Naive thymus-derived CD4-positive, alpha-beta T cell (primary cell): ENCODE results near the gene GRIK1. TPM values are rescaled to one million over a fixed set of nuclear protein-coding genes. Genes with fewer than 3 reads are reported as not detected.

Experiments
- ATAC-seq: fragments of 150-1000 bp; cut with Tn5 transposase; 2 replicates; pipeline ENCODE4 v1.10.0; 2021; ENCODE audit warnings: mild to moderate bottlenecking, moderate library complexity
- CTCF ChIA-PET: fragments of 350-600 bp; sonication (Branson Sonifier 250); formaldehyde crosslinking; loops from one replicate; lab custom pipeline; 2021; ENCODE audit warnings: antibody characterized with exemption; lab: Charles Lee
- POLR2A ChIA-PET: fragments of 350-600 bp; sonication (Branson Sonifier 250); formaldehyde crosslinking; loops from one replicate; lab custom pipeline; 2021; ENCODE audit warnings: antibody characterized with exemption, inconsistent platforms; lab: Charles Lee
- DNase-seq, 9 donors: peaks; one replicate each; pipeline versions ENCODE4 v3.0.0 to v3.0.0-alpha.2; 2020 to 2022; ENCODE audit warnings: mixed read lengths in 1 of 9
- H3K27ac ChIP-seq: one replicate; pipeline ENCODE4 v1.7.0; 2013; ENCODE audit warnings: mild to moderate bottlenecking, low read depth, low read length, moderate library complexity
- H3K27me3 ChIP-seq, 2 donors: one replicate each; pipeline ENCODE4 v1.7.0; 2013; ENCODE audit warnings: low read length in 2 of 2, mild to moderate bottlenecking in 2 of 2, moderate library complexity in 2 of 2; ENCODE audit not compliant: control insufficient read depth in 2 of 2, insufficient read depth in 2 of 2
- H3K36me3 ChIP-seq, 3 experiments: 1 replicate in 2 of 3; 2 replicates in 1 of 3; pipeline ENCODE4 v1.7.0; 2013; ENCODE audit warnings: low read length in 3 of 3, mild to moderate bottlenecking in 3 of 3, moderate library complexity in 1 of 3; ENCODE audit not compliant: insufficient read depth in 3 of 3, control insufficient read depth in 2 of 3
- H3K4me1 ChIP-seq, 2 donors: one replicate each; pipeline ENCODE4 v1.7.0; 2013; ENCODE audit warnings: low read length in 2 of 2, mild to moderate bottlenecking in 2 of 2, moderate library complexity in 1 of 2; ENCODE audit not compliant: control insufficient read depth in 2 of 2, insufficient read depth in 2 of 2
- H3K4me3 ChIP-seq: 2 replicates; pipeline ENCODE4 v1.7.0; 2013; ENCODE audit warnings: mild to moderate bottlenecking, low read length
- H3K9me3 ChIP-seq, 3 experiments: 1 replicate in 2 of 3; 2 replicates in 1 of 3; pipeline ENCODE4 v1.7.0; 2013; ENCODE audit warnings: low read length in 3 of 3; ENCODE audit not compliant: control insufficient read depth in 2 of 3
- H3K27ac Mint-ChIP-seq, 9 donors: one replicate each; pipeline ENCODE4 v1.8.0; 2020 to 2022; ENCODE audit warnings: mixed read lengths in 9 of 9, mild to moderate bottlenecking in 8 of 9, moderate library complexity in 5 of 9, inconsistent platforms in 2 of 9
- H3K27me3 Mint-ChIP-seq, 5 donors: one replicate each; pipeline ENCODE4 v1.8.0; 2021 to 2022; ENCODE audit warnings: mixed read lengths in 5 of 5, mild to moderate bottlenecking in 1 of 5
- H3K36me3 Mint-ChIP-seq, 5 donors: one replicate each; pipeline ENCODE4 v1.8.0; 2020 to 2022; ENCODE audit warnings: mixed read lengths in 5 of 5, mild to moderate bottlenecking in 3 of 5, inconsistent platforms in 1 of 5
- H3K4me1 Mint-ChIP-seq, 7 donors: one replicate each; pipeline ENCODE4 v1.8.0; 2020 to 2022; ENCODE audit warnings: mixed read lengths in 7 of 7, mild to moderate bottlenecking in 3 of 7, inconsistent platforms in 1 of 7
- H3K4me3 Mint-ChIP-seq, 10 donors: one replicate each; pipeline ENCODE4 v1.8.0; 2020 to 2022; ENCODE audit warnings: mild to moderate bottlenecking in 10 of 10, mixed read lengths in 10 of 10, moderate library complexity in 6 of 10, inconsistent platforms in 2 of 10
- H3K9me3 Mint-ChIP-seq, 11 donors: one replicate each; pipeline ENCODE4 v1.8.0; 2020 to 2022; ENCODE audit warnings: mixed read lengths in 11 of 11, mild to moderate bottlenecking in 4 of 11, inconsistent platforms in 1 of 11, moderate library complexity in 1 of 11
- intact Hi-C, 2 donors: fragments of 100-400 bp; cut with micrococcal nuclease; formaldehyde crosslinking; loops; one replicate each; pipeline ENCODE4 v1.15.1; 2023
- polyA plus RNA-seq, 2 donors: library from polyadenylated mRNA; unstranded; fragments of 300-500 nt; fragmentation: Illumina TruSeq; gene quantifications; one replicate each; pipeline ENCODE4 v1.2.3, GENCODE V29; 2021
- total RNA-seq, 6 experiments: library from RNA in 5 of 6; stranded (reverse) in 5 of 6; gene quantifications; 1 replicate in 5 of 6; 2 replicates in 1 of 6; pipeline ENCODE4 v1.2.3 and lab custom pipeline; 2021 to 2026

Gene GRIK1
- total and polyA plus RNA-seq, 7 experiments from 2014 or later: 0.10 TPM; not detected in 6

DNA sequence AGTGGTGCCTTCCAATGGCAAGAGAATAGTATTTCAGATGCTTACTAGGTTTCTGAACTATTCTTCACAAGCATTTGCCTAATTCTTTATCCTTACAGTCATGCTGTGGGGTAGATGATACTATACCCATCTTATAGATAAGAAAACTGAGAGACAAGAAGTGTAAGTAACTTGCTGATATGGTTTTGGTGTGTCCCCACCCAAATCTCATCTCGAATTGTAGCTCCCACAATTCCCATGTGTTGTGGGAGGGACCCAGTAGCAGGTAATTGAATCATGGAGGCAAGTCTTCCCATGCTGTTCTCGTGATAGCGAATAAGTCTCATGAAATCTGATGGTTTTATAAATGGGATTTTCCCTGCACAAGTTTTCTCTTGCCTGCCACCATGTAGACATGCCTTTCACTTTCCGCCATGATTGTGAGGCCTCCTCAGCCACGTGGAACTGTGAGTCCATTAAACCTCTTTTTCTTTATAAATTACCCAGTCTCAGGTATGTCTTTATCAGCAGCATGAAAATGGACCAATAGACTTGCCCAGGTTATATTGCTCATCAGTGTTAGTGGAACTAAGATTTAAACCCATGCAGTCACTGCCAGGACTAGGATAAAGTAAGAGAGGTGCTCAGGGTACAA lies 298.7 kb downstream of the GRIK1 start:
- ChIA-PET POLR2A (no interaction called here), CTCF (no interaction called here)
- ATAC-seq: no peak
- Mint-ChIP-seq H3K9me3 (peaks cover 0 to 2% (median 0%) of the 10 kb centered on the region in 11 donors), H3K4me3 (no peak overlapping the region), H3K4me1 (peaks cover 0 to 5% (median 0%) of the 10 kb centered on the region in 7 donors), H3K27ac (no peak overlapping the region), H3K27me3 (no peaks in the 10 kb centered on the region), H3K36me3 (no peaks in the 10 kb centered on the region)
- no peaks in the 10 kb centered on the region for H3K27me3 ChIP-seq
- H3K36me3 ChIP-seq: no peaks in the 10 kb centered on the region
- H3K4me3 ChIP-seq: no peak overlapping the region
- no peak for DNase-seq
- H3K27ac ChIP-seq: no peak overlapping the region
- no peaks in the 10 kb centered on the region for H3K9me3 ChIP-seq
- intact Hi-C loops: no loop called here
- H3K4me1 ChIP-seq: no peaks in the 10 kb centered on the region

DNA sequence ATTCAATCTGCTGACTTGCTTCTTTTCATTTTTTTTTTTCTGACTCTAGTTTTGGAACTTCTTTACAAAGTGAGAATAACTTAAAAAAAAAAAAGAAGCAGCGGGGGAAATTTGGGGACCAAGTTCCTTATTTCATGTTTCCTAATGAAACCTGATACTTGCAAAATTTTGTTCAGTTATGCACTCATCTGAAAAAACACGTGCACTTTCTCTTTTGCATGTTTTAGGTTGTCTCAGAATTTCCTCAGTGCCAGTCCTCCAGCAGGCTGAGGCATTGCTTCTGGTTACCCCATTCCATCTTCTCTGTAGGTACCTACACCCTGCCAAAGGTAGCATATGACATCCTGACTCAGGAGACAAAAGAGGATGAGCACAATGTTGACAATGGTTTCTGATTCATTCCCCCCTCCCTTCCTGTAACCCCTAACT lies 299.7 kb downstream of the GRIK1 start:
- no peaks in the 10 kb centered on the region for H3K27me3 Mint-ChIP-seq
- no peak overlapping the region for H3K27ac Mint-ChIP-seq
- DNase-seq (no peak), ATAC-seq (peak; percentile 67)
- Histone ChIP-seq H3K9me3 (no peaks in the 10 kb centered on the region), H3K36me3 (no peaks in the 10 kb centered on the region), H3K4me3 (no peak overlapping the region), H3K27ac (no peak overlapping the region), H3K27me3 (no peaks in the 10 kb centered on the region), H3K4me1 (no peaks in the 10 kb centered on the region)
- no peaks in the 10 kb centered on the region for H3K36me3 Mint-ChIP-seq
- CTCF ChIA-PET: no interaction called here
- H3K9me3 Mint-ChIP-seq: peaks cover 0 to 2% (median 0%) of the 10 kb centered on the region in 11 donors
- POLR2A ChIA-PET: no interaction called here
- H3K4me1 Mint-ChIP-seq: peaks cover 0 to 5% (median 0%) of the 10 kb centered on the region in 7 donors
- H3K4me3 Mint-ChIP-seq: no peak overlapping the region
- intact Hi-C loops: no loop called here

DNA sequence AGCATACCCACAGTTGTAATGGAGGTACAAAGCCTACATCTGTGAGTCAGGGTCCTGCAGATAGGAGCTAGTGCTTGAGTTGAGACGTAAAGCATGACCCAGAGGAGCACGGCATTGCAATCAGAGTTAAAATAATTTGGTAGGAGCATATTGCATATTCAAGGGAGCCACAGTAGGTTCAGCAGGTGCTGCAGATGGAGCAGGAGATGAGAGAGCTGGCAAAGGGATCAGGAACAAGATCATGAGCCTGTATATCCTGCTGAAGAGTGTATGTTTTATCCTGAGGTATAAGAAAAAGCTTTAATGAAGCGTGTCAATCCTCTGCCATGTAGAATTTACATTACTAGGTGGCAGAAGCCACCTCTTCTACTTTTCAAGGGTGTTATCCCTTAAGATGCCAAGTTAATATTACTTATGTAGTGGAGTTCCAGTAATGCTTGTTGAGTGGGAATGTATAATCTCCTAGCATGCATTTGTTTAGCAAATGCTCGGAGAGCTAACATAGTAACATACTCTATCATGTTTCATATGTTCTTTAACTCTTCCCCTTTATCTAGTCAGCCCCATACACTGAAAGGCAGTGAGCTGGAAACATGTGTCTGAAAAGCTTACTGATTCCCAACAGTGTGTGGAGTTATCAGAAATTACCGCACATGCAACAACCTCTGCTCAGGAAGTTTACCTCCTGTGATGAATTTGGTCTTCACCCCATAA lies 300.3 kb downstream of the GRIK1 start:
- Mint-ChIP-seq H3K27ac (no peak overlapping the region), H3K4me1 (peaks cover 0 to 5% (median 0%) of the 10 kb centered on the region in 7 donors), H3K27me3 (no peaks in the 10 kb centered on the region), H3K4me3 (no peak overlapping the region), H3K36me3 (no peaks in the 10 kb centered on the region), H3K9me3 (peaks cover 0 to 2% (median 0%) of the 10 kb centered on the region in 11 donors)
- ATAC-seq (peak; percentile 32), DNase-seq (no peak)
- Histone ChIP-seq H3K4me1 (no peaks in the 10 kb centered on the region), H3K4me3 (no peak overlapping the region), H3K9me3 (no peaks in the 10 kb centered on the region), H3K27ac (no peak overlapping the region), H3K27me3 (no peaks in the 10 kb centered on the region), H3K36me3 (no peaks in the 10 kb centered on the region)
- POLR2A ChIA-PET: no interaction called here
- intact Hi-C loops: no loop called here
- CTCF ChIA-PET: no interaction called here

DNA sequence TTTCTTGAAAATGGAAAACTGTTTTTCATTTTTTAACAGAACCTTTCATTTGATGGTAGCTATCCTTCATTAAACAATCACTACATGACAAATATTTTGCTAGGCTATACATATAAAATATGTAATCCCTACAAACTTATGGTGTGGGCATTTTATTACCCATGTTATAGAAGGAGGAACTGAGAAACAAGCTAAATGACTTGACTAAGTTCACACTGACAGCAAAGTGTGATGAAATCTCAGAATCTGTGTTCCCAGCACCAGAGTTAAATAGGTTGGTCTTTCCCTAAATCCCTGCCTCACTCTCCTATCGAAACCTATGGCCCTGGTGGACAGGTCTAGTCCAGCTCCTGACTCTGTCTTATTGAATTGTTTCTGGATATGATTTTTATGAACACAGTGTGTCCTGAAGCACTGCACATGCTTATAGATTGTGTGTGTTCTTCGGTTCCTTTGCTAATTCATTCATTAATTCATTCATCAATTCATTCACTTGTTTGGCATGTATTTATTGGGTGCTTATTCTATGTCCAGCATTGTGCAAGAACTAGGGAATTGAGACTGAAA lies 301.0 kb downstream of the GRIK1 start:
- Mint-ChIP-seq H3K36me3 (no peaks in the 10 kb centered on the region), H3K4me3 (no peak overlapping the region), H3K27me3 (no peaks in the 10 kb centered on the region), H3K4me1 (peaks cover 0 to 5% (median 0%) of the 10 kb centered on the region in 7 donors), H3K27ac (no peak overlapping the region), H3K9me3 (peaks cover 0 to 2% (median 0%) of the 10 kb centered on the region in 11 donors)
- no peaks in the 10 kb centered on the region for H3K4me1 ChIP-seq
- no peak for DNase-seq
- no peak overlapping the region for H3K27ac ChIP-seq
- H3K27me3 ChIP-seq: no peaks in the 10 kb centered on the region
- no peak overlapping the region for H3K4me3 ChIP-seq
- ATAC-seq: peak; percentile 38
- intact Hi-C loops: no loop called here
- ChIA-PET POLR2A (no interaction called here), CTCF (no interaction called here)
- H3K36me3 ChIP-seq: no peaks in the 10 kb centered on the region
- no peaks in the 10 kb centered on the region for H3K9me3 ChIP-seq

- ATAC-seq (peak; percentile 18), DNase-seq (no peak)
- Mint-ChIP-seq H3K4me3 (no peak overlapping the region), H3K4me1 (peaks cover 0 to 5% (median 0%) of the 10 kb centered on the region in 7 donors), H3K36me3 (no peaks in the 10 kb centered on the region), H3K27ac (no peak overlapping the region), H3K9me3 (peaks cover 0 to 2% (median 0%) of the 10 kb centered on the region in 11 donors), H3K27me3 (no peaks in the 10 kb centered on the region)
- H3K36me3 ChIP-seq: no peaks in the 10 kb centered on the region
- intact Hi-C loops: no loop called here
- no peak overlapping the region for H3K4me3 ChIP-seq
- POLR2A ChIA-PET: no interaction called here
- CTCF ChIA-PET: no interaction called here
- no peaks in the 10 kb centered on the region for H3K4me1 ChIP-seq
- no peaks in the 10 kb centered on the region for H3K9me3 ChIP-seq
- no peaks in the 10 kb centered on the region for H3K27me3 ChIP-seq
- no peak overlapping the region for H3K27ac ChIP-seq
Observed at GRCh38 chr21:29638138-29638537, 301.7 kb downstream of the GRIK1 start.

DNA sequence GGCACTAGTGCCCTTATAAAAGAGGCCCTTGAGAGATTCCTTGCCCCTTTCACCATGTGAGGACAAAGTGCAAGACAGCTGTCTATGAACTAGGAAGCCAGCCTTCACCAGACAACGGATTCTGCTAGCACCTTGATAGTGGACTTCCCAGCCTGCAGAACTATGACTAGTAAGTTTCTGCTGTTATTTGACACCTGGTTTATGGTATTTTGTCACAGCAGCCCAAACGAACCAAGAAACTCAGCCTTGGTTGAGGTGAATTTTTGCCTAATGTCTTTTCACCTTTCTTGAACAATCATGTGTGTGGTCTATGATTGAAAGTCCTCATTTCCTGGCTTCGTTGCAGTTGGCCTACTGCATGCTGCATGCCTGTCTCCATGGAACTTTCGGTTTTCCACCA lies 302.2 kb downstream of the GRIK1 start:
- H3K27me3 ChIP-seq: no peaks in the 10 kb centered on the region
- H3K4me3 ChIP-seq: no peak overlapping the region
- peaks cover 0 to 5% (median 0%) of the 10 kb centered on the region in 7 donors for H3K4me1 Mint-ChIP-seq
- ChIA-PET CTCF (interaction anchor here (0.6 kb wide), 1 partner anchor 75 kb away, joined by 3 read pairs; no protein-coding TSS in a partner anchor), POLR2A (no interaction called here)
- ATAC-seq (no peak), DNase-seq (no peak)
- no peaks in the 10 kb centered on the region for H3K27me3 Mint-ChIP-seq
- no peaks in the 10 kb centered on the region for H3K36me3 Mint-ChIP-seq
- H3K27ac Mint-ChIP-seq: no peak overlapping the region
- no peak overlapping the region for H3K27ac ChIP-seq
- no peaks in the 10 kb centered on the region for H3K36me3 ChIP-seq
- H3K4me1 ChIP-seq: no peaks in the 10 kb centered on the region
- H3K9me3 ChIP-seq: no peaks in the 10 kb centered on the region
- intact Hi-C loops: no loop called here
- peaks cover 0 to 2% (median 0%) of the 10 kb centered on the region in 11 donors for H3K9me3 Mint-ChIP-seq
- H3K4me3 Mint-ChIP-seq: no peak overlapping the region
